DND-41 (cell line): ENCODE results near the gene NOS1AP.

ENCODE experiments used
- EZH2 ChIP-seq: IDR thresholded peaks from 3 replicates; pipeline ENCODE4 v1.6.1; 2012; ENCODE audit warnings: borderline replicate concordance, low read depth, mild to moderate bottlenecking, moderate library complexity, low read length, inconsistent platforms; ENCODE audit not compliant: severe bottlenecking
- TF ChIP-seq, protein P1 (sequence below): IDR thresholded peaks from 2 replicates; pipeline ENCODE4 v1.5.1; 2012; ENCODE audit warnings: borderline replicate concordance, low read length, moderate library complexity, mild to moderate bottlenecking; ENCODE audit not compliant: poor library complexity, severe bottlenecking; ENCODE audit errors: extremely low read depth

DNA sequence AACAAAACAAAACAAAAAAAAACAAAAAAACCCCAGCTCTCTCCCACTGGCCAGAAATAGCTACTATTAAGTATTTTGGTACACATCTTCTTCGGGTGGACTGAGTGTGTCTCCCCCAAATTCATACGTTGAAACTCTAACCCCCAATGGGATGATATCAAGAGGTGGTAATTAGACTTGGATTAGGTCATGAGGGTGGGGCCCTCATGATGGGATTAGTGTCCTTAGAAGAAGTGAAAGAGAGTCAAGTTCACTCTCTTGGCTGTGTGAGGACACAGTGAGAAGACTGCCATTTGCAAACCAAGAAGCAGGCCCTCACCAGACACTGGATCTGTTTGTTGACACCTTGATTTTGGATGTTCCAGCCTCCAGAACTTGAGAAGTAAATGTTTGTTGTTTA is 116.9 kb downstream of the NOS1AP start:
- TF ChIP-seq, protein P1, sequence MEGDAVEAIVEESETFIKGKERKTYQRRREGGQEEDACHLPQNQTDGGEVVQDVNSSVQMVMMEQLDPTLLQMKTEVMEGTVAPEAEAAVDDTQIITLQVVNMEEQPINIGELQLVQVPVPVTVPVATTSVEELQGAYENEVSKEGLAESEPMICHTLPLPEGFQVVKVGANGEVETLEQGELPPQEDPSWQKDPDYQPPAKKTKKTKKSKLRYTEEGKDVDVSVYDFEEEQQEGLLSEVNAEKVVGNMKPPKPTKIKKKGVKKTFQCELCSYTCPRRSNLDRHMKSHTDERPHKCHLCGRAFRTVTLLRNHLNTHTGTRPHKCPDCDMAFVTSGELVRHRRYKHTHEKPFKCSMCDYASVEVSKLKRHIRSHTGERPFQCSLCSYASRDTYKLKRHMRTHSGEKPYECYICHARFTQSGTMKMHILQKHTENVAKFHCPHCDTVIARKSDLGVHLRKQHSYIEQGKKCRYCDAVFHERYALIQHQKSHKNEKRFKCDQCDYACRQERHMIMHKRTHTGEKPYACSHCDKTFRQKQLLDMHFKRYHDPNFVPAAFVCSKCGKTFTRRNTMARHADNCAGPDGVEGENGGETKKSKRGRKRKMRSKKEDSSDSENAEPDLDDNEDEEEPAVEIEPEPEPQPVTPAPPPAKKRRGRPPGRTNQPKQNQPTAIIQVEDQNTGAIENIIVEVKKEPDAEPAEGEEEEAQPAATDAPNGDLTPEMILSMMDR, result no peak
- TF ChIP-seq EZH2, result no peak
